ENCODE measurements around the gene SPRY1. TPM values are rescaled to one million over a fixed set of nuclear protein-coding genes. Genes with fewer than 3 reads are reported as not detected.

Gene SPRY1
- total RNA-seq, 3 donors from 2014 or later = 31.8 to 65.2 (median 48.4) TPM

GRCh38 chr4:123397144-123398065 lies 810 bp downstream of the SPRY1 start:
- DNase-seq (peak; percentile 41), ATAC-seq (peak; percentile 5 to 15)
- Mint-ChIP-seq H3K27me3 (ENCODE audit: low read depth) (peaks cover 30% of the 10 kb centered on the region), H3K9me3 (no peaks in the 10 kb centered on the region), H3K36me3 (ENCODE audit: insufficient read depth) (peaks cover 10% of the 10 kb centered on the region), H3K4me1 (ENCODE audit: low read depth) (peaks cover 32% of the 10 kb centered on the region), H3K4me3 (peak overlapping the region; percentile 85)

- H3K27me3 Mint-ChIP-seq (ENCODE audit: low read depth) = peaks cover 35% of the 10 kb centered on the region
- H3K4me1 Mint-ChIP-seq (ENCODE audit: low read depth) = peaks cover 32% of the 10 kb centered on the region
- ATAC-seq = peak; percentile 55 to 65
- peaks cover 15% of the 10 kb centered on the region for H3K36me3 Mint-ChIP-seq (ENCODE audit: insufficient read depth)
- peak; percentile 51 for DNase-seq
- peak overlapping the region; percentile 89 for H3K4me3 Mint-ChIP-seq
- H3K9me3 Mint-ChIP-seq = no peaks in the 10 kb centered on the region
These were observed 1.7 kb downstream of the SPRY1 start for GRCh38 chr4:123398066-123398852.

GRCh38 chr4:123398853-123399626 lies 2.4 kb downstream of the SPRY1 start:
- DNase-seq (peak; percentile 47), ATAC-seq (peak; percentile 55 to 66)
- H3K4me3 Mint-ChIP-seq = peak overlapping the region; percentile 89
- peaks cover 32% of the 10 kb centered on the region for H3K4me1 Mint-ChIP-seq (ENCODE audit: low read depth)
- no peaks in the 10 kb centered on the region for H3K9me3 Mint-ChIP-seq
- peaks cover 15% of the 10 kb centered on the region for H3K36me3 Mint-ChIP-seq (ENCODE audit: insufficient read depth)
- peaks cover 35% of the 10 kb centered on the region for H3K27me3 Mint-ChIP-seq (ENCODE audit: low read depth)

- Mint-ChIP-seq H3K4me1 (ENCODE audit: low read depth) (peaks cover 32% of the 10 kb centered on the region), H3K9me3 (no peaks in the 10 kb centered on the region), H3K36me3 (ENCODE audit: insufficient read depth) (peaks cover 15% of the 10 kb centered on the region), H3K4me3 (peak overlapping the region; percentile 89), H3K27me3 (ENCODE audit: low read depth) (peaks cover 35% of the 10 kb centered on the region)
- DNase-seq = no peak
- ATAC-seq = no peak
These were observed 3.2 kb downstream of the SPRY1 start for GRCh38 chr4:123399627-123400358.

- peaks cover 15% of the 10 kb centered on the region for H3K36me3 Mint-ChIP-seq (ENCODE audit: insufficient read depth)
- H3K27me3 Mint-ChIP-seq (ENCODE audit: low read depth) = peaks cover 32% of the 10 kb centered on the region
- H3K9me3 Mint-ChIP-seq = no peaks in the 10 kb centered on the region
- DNase-seq = no peak
- peak overlapping the region; percentile 67 for H3K4me3 Mint-ChIP-seq
- no peak for ATAC-seq
- peaks cover 28% of the 10 kb centered on the region for H3K4me1 Mint-ChIP-seq (ENCODE audit: low read depth)
These were observed 4.9 kb downstream of the SPRY1 start for GRCh38 chr4:123401271-123402120.

- Mint-ChIP-seq H3K9me3 (no peaks in the 10 kb centered on the region), H3K27me3 (ENCODE audit: low read depth) (peaks cover 28% of the 10 kb centered on the region), H3K36me3 (ENCODE audit: insufficient read depth) (peaks cover 15% of the 10 kb centered on the region), H3K4me1 (ENCODE audit: low read depth) (peaks cover 24% of the 10 kb centered on the region), H3K4me3 (no peak overlapping the region)
- ATAC-seq (no peak), DNase-seq (no peak)
These were observed 5.5 kb downstream of the SPRY1 start for GRCh38 chr4:123402121-123402465.

- DNase-seq (no peak), ATAC-seq (no peak)
- Mint-ChIP-seq H3K36me3 (ENCODE audit: insufficient read depth) (peaks cover 15% of the 10 kb centered on the region), H3K4me3 (peak overlapping the region; percentile 1), H3K9me3 (no peaks in the 10 kb centered on the region), H3K4me1 (ENCODE audit: low read depth) (peaks cover 19% of the 10 kb centered on the region), H3K27me3 (ENCODE audit: low read depth) (peaks cover 24% of the 10 kb centered on the region)
These were observed 6.5 kb downstream of the SPRY1 start for GRCh38 chr4:123403080-123403604.

GRCh38 chr4:123404533-123404932 lies 7.9 kb downstream of the SPRY1 start:
- DNase-seq (no peak), ATAC-seq (no peak)
- peaks cover 22% of the 10 kb centered on the region for H3K27me3 Mint-ChIP-seq (ENCODE audit: low read depth)
- H3K36me3 Mint-ChIP-seq (ENCODE audit: insufficient read depth) = peaks cover 15% of the 10 kb centered on the region
- H3K4me3 Mint-ChIP-seq = no peak overlapping the region
- H3K9me3 Mint-ChIP-seq = no peaks in the 10 kb centered on the region
- H3K4me1 Mint-ChIP-seq (ENCODE audit: low read depth) = peaks cover 11% of the 10 kb centered on the region

- DNase-seq (no peak), ATAC-seq (no peak)
- Mint-ChIP-seq H3K9me3 (no peaks in the 10 kb centered on the region), H3K4me3 (no peak overlapping the region), H3K27me3 (ENCODE audit: low read depth) (peaks cover 16% of the 10 kb centered on the region), H3K36me3 (ENCODE audit: insufficient read depth) (peaks cover 12% of the 10 kb centered on the region), H3K4me1 (ENCODE audit: low read depth) (peaks cover 4% of the 10 kb centered on the region)
These were observed 8.8 kb downstream of the SPRY1 start for GRCh38 chr4:123405267-123405865.

GRCh38 chr4:123406872-123407271 lies 10.3 kb downstream of the SPRY1 start:
- ATAC-seq = no peak
- H3K4me3 Mint-ChIP-seq = no peak overlapping the region
- H3K27me3 Mint-ChIP-seq (ENCODE audit: low read depth) = peaks cover 11% of the 10 kb centered on the region
- no peak for DNase-seq
- peaks cover 6% of the 10 kb centered on the region for H3K36me3 Mint-ChIP-seq (ENCODE audit: insufficient read depth)
- H3K4me1 Mint-ChIP-seq (ENCODE audit: low read depth) = peaks cover under 1% of the 10 kb centered on the region
- H3K9me3 Mint-ChIP-seq = no peaks in the 10 kb centered on the region

- Mint-ChIP-seq H3K4me1 (ENCODE audit: low read depth) (peaks cover 17% of the 10 kb centered on the region), H3K4me3 (no peak overlapping the region), H3K36me3 (ENCODE audit: insufficient read depth) (no peaks in the 10 kb centered on the region), H3K9me3 (no peaks in the 10 kb centered on the region), H3K27me3 (ENCODE audit: low read depth) (peaks cover 2% of the 10 kb centered on the region)
- no peak for ATAC-seq
- DNase-seq = no peak
These were observed 12.0 kb downstream of the SPRY1 start for GRCh38 chr4:123408471-123409084.

- Mint-ChIP-seq H3K9me3 (no peaks in the 10 kb centered on the region), H3K4me3 (no peak overlapping the region), H3K36me3 (ENCODE audit: insufficient read depth) (no peaks in the 10 kb centered on the region), H3K27me3 (ENCODE audit: low read depth) (peaks cover 2% of the 10 kb centered on the region), H3K4me1 (ENCODE audit: low read depth) (peaks cover 17% of the 10 kb centered on the region)
- DNase-seq (no peak), ATAC-seq (no peak)
These were observed 12.7 kb downstream of the SPRY1 start for GRCh38 chr4:123409334-123409733.
